Type B pancreatic cell (in vitro differentiated cells): ENCODE data around the gene CTNNA3. TPM values are rescaled to one million over a fixed set of nuclear protein-coding genes. Genes with fewer than 3 reads are reported as not detected.

Experiments
- DNase-seq: peaks from one replicate; pipeline ENCODE4 v3.0.0; 2021; ENCODE audit warnings: mixed read lengths; ENCODE audit not compliant: unreplicated experiment; ENCODE audit errors: extremely low spot score
- H3K27ac Mint-ChIP-seq: 2 replicates; pipeline ENCODE4 v1.8.0; 2021; ENCODE audit warnings: mild to moderate bottlenecking, mixed read lengths
- H3K27me3 Mint-ChIP-seq: 2 replicates; pipeline ENCODE4 v1.8.0; 2021; ENCODE audit warnings: mixed read lengths
- H3K36me3 Mint-ChIP-seq: 2 replicates; pipeline ENCODE4 v1.8.0; 2021; ENCODE audit warnings: mixed read lengths
- H3K4me1 Mint-ChIP-seq: one replicate; pipeline ENCODE4 v1.8.0; 2021; ENCODE audit warnings: mixed read lengths; ENCODE audit not compliant: unreplicated experiment
- H3K4me3 Mint-ChIP-seq: 2 replicates; pipeline ENCODE4 v1.8.0; 2021; ENCODE audit warnings: mild to moderate bottlenecking, mixed read lengths
- H3K9me3 Mint-ChIP-seq: 2 replicates; pipeline ENCODE4 v1.8.0; 2021; ENCODE audit warnings: mixed read lengths
- CTCF ChIP-seq: fragments of 200-600 bp; sonication (generic); conservative IDR thresholded peaks from 2 replicates; pipeline ENCODE4 v1.5.0; 2021; ENCODE audit warnings: antibody characterized with exemption, mild to moderate bottlenecking
- total RNA-seq: library from RNA; stranded (reverse); gene quantifications from 2 replicates; pipeline ENCODE4 v1.2.1, GENCODE V29; 2021; ENCODE audit warnings: low replicate concordance

The CTNNA3 gene
- total RNA-seq, 1 donor from 2014 or later = 2.6 TPM

DNA sequence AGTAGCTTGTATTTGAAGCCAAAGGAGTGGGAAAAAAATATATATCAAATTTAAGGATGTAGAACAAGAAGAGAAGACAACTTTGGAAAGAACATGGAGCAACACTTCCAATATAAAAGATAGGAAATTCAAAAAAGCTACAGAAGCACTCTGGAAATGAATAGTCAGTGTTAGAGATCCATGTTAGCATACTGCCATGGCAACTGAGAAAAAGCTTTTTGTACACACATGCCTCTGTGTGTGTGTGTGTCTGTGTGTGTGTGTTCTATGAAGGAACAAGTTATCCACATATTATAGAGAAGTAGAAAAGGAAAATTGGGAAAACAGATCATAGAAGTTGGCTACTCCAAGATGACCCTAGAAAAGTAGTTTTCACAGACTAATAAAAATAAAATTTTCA is 673.9 kb downstream of the CTNNA3 start:
- Mint-ChIP-seq H3K27ac (no peak overlapping the region), H3K27me3 (no peaks in the 10 kb centered on the region), H3K36me3 (no peaks in the 10 kb centered on the region), H3K4me1 (no peaks in the 10 kb centered on the region), H3K9me3 (no peaks in the 10 kb centered on the region), H3K4me3 (no peak overlapping the region)
- DNase-seq = no peak
- TF ChIP-seq CTCF = no peak

- no peak for DNase-seq
- no peaks in the 10 kb centered on the region for H3K27me3 Mint-ChIP-seq
- H3K36me3 Mint-ChIP-seq = no peaks in the 10 kb centered on the region
Measured at GRCh38 chr10:67017218-67017617, 678.8 kb downstream of the CTNNA3 start.

DNA sequence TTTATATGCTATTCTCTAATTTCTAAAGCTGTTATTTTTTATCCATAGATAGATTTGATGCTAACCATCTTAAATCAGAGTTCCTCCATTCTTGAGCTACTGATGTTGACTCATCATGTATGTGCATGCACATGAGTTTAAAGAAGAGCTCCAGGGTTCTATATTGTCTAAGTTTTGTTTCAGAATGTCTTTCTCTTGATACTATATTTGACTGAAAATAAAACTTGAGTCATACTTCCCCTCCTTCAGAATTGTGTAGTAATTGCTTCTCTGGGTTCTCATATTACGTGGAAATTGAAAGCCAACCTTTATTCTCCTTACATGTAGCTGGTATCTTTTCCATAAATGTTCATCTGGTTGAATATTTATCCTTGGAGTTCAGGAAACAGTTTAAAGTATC is 680.8 kb downstream of the CTNNA3 start:
- Mint-ChIP-seq H3K4me3 (no peak overlapping the region), H3K27me3 (no peaks in the 10 kb centered on the region), H3K9me3 (no peaks in the 10 kb centered on the region), H3K36me3 (no peaks in the 10 kb centered on the region), H3K4me1 (no peaks in the 10 kb centered on the region), H3K27ac (no peak overlapping the region)
- no peak for TF ChIP-seq CTCF
- DNase-seq = no peak

More at GRCh38 chr10:67017218-67017617, 678.8 kb downstream of the CTNNA3 start:
- Mint-ChIP-seq H3K9me3 (no peaks in the 10 kb centered on the region), H3K4me1 (no peaks in the 10 kb centered on the region), H3K27ac (no peak overlapping the region), H3K4me3 (no peak overlapping the region)
- TF ChIP-seq CTCF = no peak

GRCh38 chr10:67011981-67012380 is 684.0 kb downstream of the CTNNA3 start:
- H3K4me1 Mint-ChIP-seq = no peaks in the 10 kb centered on the region
- no peak overlapping the region for H3K27ac Mint-ChIP-seq
- no peaks in the 10 kb centered on the region for H3K9me3 Mint-ChIP-seq
- no peaks in the 10 kb centered on the region for H3K27me3 Mint-ChIP-seq
- TF ChIP-seq CTCF = no peak
- DNase-seq = no peak
- H3K4me3 Mint-ChIP-seq = no peak overlapping the region
- no peaks in the 10 kb centered on the region for H3K36me3 Mint-ChIP-seq

GRCh38 chr10:67011480-67011879 is 684.5 kb downstream of the CTNNA3 start:
- Mint-ChIP-seq H3K9me3 (no peaks in the 10 kb centered on the region), H3K36me3 (no peaks in the 10 kb centered on the region), H3K27me3 (no peaks in the 10 kb centered on the region), H3K27ac (no peak overlapping the region), H3K4me3 (no peak overlapping the region), H3K4me1 (no peaks in the 10 kb centered on the region)
- TF ChIP-seq CTCF = no peak
- DNase-seq = no peak

DNA sequence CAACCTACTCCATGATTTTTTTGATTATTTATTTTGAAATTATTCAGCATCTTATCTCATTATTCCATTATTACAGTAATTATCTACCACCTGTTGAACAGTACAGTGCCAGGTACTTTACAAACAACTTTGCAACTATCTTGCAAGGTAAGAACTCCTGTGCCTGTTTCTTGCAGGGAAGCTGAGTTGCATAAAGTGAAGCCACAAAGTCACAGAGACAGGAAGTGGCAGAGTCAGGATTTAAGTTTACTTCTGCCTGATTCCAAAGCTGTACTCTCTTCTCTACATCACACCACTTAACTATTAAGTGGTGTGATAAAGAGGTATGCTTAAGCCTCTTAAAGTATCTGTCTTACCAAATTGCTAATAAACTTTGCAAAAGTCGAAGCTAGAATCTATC is 690.0 kb downstream of the CTNNA3 start:
- Mint-ChIP-seq H3K27me3 (no peaks in the 10 kb centered on the region), H3K4me1 (no peaks in the 10 kb centered on the region), H3K9me3 (no peaks in the 10 kb centered on the region), H3K4me3 (no peak overlapping the region), H3K27ac (no peak overlapping the region), H3K36me3 (no peaks in the 10 kb centered on the region)
- no peak for DNase-seq
- TF ChIP-seq CTCF = no peak
